Measurements from ENCODE around the gene ARHGAP1. TPM values are rescaled to one million over a fixed set of nuclear protein-coding genes. Genes with fewer than 3 reads are reported as not detected.
A peak's percentile ranks its signal among the peaks of the same experiment; 100 is the strongest.

The ARHGAP1 gene
- total RNA-seq, result 10 to 100 TPM; 40.2 to 50.0 TPM

- Mint-ChIP-seq H3K27me3 (no peaks in the 10 kb centered on the region), H3K36me3 (ENCODE audit: low read depth) (peaks cover 27% of the 10 kb centered on the region), H3K27ac (peak within 1 kb of the TSS; percentile 96), H3K4me3 (peak within 1 kb of the TSS; percentile 82), H3K4me1 (peaks cover 42% of the 10 kb centered on the region), H3K9me3 (ENCODE audit: low read depth) (no peaks in the 10 kb centered on the region)
- peak; percentile 100 for DNase-seq
- intact Hi-C loops (cut with DNase I, micrococcal nuclease), result loop anchor here (1.0 to 2.0 kb wide), 24 partner anchors 29 to 1346 kb away; partner anchors contain the start of genes ATG13 (in 2 of the 2), HARBI1 (in 2 of the 2), ACP2 (in 1 of the 2) and AMBRA1 (in 1 of the 2)
- ChIA-PET POLR2A (interaction anchor here (0.7 to 1.3 kb wide), 8 partner anchors 15 to 548 kb away, joined by 3 to 6 read pairs (median 4); partner anchors contain the start of genes ACP2, AMBRA1, ATG13 and CSTPP1), CTCF (interaction anchor here (0.6 to 1.5 kb wide), 9 partner anchors 9 to 581 kb away, joined by 3 to 6 read pairs (median 3); no protein-coding TSS in a partner anchor)
- peak; percentile 95 for ATAC-seq
These were observed at the start of gene ARHGAP1, which contains the start of gene ZNF408 for GRCh38 chr11:46700241-46701077. Gene ARHGAP1 (minus strand): TSS chr11:46700619. CDS start chr11:46696107, 4,512 bp downstream. Gene ZNF408 (plus strand): TSS chr11:46701031. CDS start chr11:46701048, 17 bp downstream.

GRCh38 chr11:46747150-46747549, 46.7 kb upstream of the ARHGAP1 start:
- ChIA-PET POLR2A (no interaction called here), CTCF (no interaction called here)
- ATAC-seq (no peak), DNase-seq (no peak)
- intact Hi-C loops (cut with DNase I, micrococcal nuclease), result no loop called here
- no peak overlapping the region for H3K27ac Mint-ChIP-seq
- peaks cover 55% of the 10 kb centered on the region for H3K36me3 Mint-ChIP-seq (ENCODE audit: low read depth)
- no peaks in the 10 kb centered on the region for H3K4me1 Mint-ChIP-seq
- H3K9me3 Mint-ChIP-seq (ENCODE audit: low read depth), result no peaks in the 10 kb centered on the region
- H3K27me3 Mint-ChIP-seq, result no peaks in the 10 kb centered on the region
- no peak overlapping the region for H3K4me3 Mint-ChIP-seq

- CTCF ChIA-PET, result interaction anchor here (0.7 kb wide), 1 partner anchor 63 kb away, joined by 3 read pairs; no protein-coding TSS in a partner anchor
- POLR2A ChIA-PET, result no interaction called here
- no peak overlapping the region for H3K4me3 Mint-ChIP-seq
- H3K36me3 Mint-ChIP-seq (ENCODE audit: low read depth), result peaks cover 59% of the 10 kb centered on the region
- H3K4me1 Mint-ChIP-seq, result no peaks in the 10 kb centered on the region
- no peak overlapping the region for H3K27ac Mint-ChIP-seq
- no peak for DNase-seq
- no peaks in the 10 kb centered on the region for H3K9me3 Mint-ChIP-seq (ENCODE audit: low read depth)
- no peaks in the 10 kb centered on the region for H3K27me3 Mint-ChIP-seq
- intact Hi-C loops (cut with DNase I, micrococcal nuclease), result no loop called here
- no peak for ATAC-seq
These were observed 45.6 kb upstream of the ARHGAP1 start for GRCh38 chr11:46745995-46746394.

- no peak for ATAC-seq
- Mint-ChIP-seq H3K27me3 (no peaks in the 10 kb centered on the region), H3K9me3 (ENCODE audit: low read depth) (no peaks in the 10 kb centered on the region), H3K4me3 (no peak overlapping the region), H3K27ac (no peak overlapping the region), H3K4me1 (no peaks in the 10 kb centered on the region), H3K36me3 (ENCODE audit: low read depth) (peaks cover 54% of the 10 kb centered on the region)
- ChIA-PET POLR2A (no interaction called here), CTCF (no interaction called here)
- DNase-seq, result no peak
- intact Hi-C loops (cut with DNase I, micrococcal nuclease), result no loop called here
These were observed 44.9 kb upstream of the ARHGAP1 start for GRCh38 chr11:46745328-46745727.

GRCh38 chr11:46743693-46744339, 43.4 kb upstream of the ARHGAP1 start:
- H3K4me1 Mint-ChIP-seq, result no peaks in the 10 kb centered on the region
- no peaks in the 10 kb centered on the region for H3K27me3 Mint-ChIP-seq
- POLR2A ChIA-PET, result no interaction called here
- intact Hi-C loops (cut with DNase I, micrococcal nuclease), result no loop called here
- ATAC-seq (no peak), DNase-seq (no peak)
- peaks cover 45% of the 10 kb centered on the region for H3K36me3 Mint-ChIP-seq (ENCODE audit: low read depth)
- no peak overlapping the region for H3K4me3 Mint-ChIP-seq
- CTCF ChIA-PET, result no interaction called here
- no peaks in the 10 kb centered on the region for H3K9me3 Mint-ChIP-seq (ENCODE audit: low read depth)
- no peak overlapping the region for H3K27ac Mint-ChIP-seq

GRCh38 chr11:46743043-46743442, 42.6 kb upstream of the ARHGAP1 start:
- DNase-seq (no peak), ATAC-seq (no peak)
- ChIA-PET CTCF (no interaction called here), POLR2A (no interaction called here)
- Mint-ChIP-seq H3K36me3 (ENCODE audit: low read depth) (peaks cover 43% of the 10 kb centered on the region), H3K4me1 (no peaks in the 10 kb centered on the region), H3K4me3 (no peak overlapping the region), H3K27me3 (no peaks in the 10 kb centered on the region), H3K9me3 (ENCODE audit: low read depth) (no peaks in the 10 kb centered on the region), H3K27ac (no peak overlapping the region)
- intact Hi-C loops (cut with DNase I, micrococcal nuclease), result no loop called here

- H3K4me1 Mint-ChIP-seq, result no peaks in the 10 kb centered on the region
- no peak overlapping the region for H3K27ac Mint-ChIP-seq
- intact Hi-C loops (cut with DNase I, micrococcal nuclease), result no loop called here
- DNase-seq (no peak), ATAC-seq (no peak)
- no peaks in the 10 kb centered on the region for H3K9me3 Mint-ChIP-seq (ENCODE audit: low read depth)
- H3K36me3 Mint-ChIP-seq (ENCODE audit: low read depth), result peaks cover 39% of the 10 kb centered on the region
- H3K4me3 Mint-ChIP-seq, result no peak overlapping the region
- no peaks in the 10 kb centered on the region for H3K27me3 Mint-ChIP-seq
- ChIA-PET CTCF (interaction anchor here (0.7 kb wide), 1 partner anchor 48 kb away, joined by 3 read pairs; no protein-coding TSS in a partner anchor), POLR2A (interaction anchor here (0.7 kb wide), 2 partner anchors 201 to 497 kb away, joined by 3 to 4 read pairs; no protein-coding TSS in a partner anchor)
These were observed 41.4 kb upstream of the ARHGAP1 start for GRCh38 chr11:46741600-46742484.

GRCh38 chr11:46738887-46739286, 38.5 kb upstream of the ARHGAP1 start:
- ChIA-PET CTCF (interaction anchor here (0.8 to 0.9 kb wide), 2 partner anchors 14 to 273 kb away, joined by 3 to 4 read pairs; no protein-coding TSS in a partner anchor), POLR2A (no interaction called here)
- H3K27me3 Mint-ChIP-seq, result no peaks in the 10 kb centered on the region
- intact Hi-C loops (cut with DNase I, micrococcal nuclease), result no loop called here
- no peaks in the 10 kb centered on the region for H3K4me1 Mint-ChIP-seq
- H3K36me3 Mint-ChIP-seq (ENCODE audit: low read depth), result peaks cover 27% of the 10 kb centered on the region
- no peak overlapping the region for H3K4me3 Mint-ChIP-seq
- no peaks in the 10 kb centered on the region for H3K9me3 Mint-ChIP-seq (ENCODE audit: low read depth)
- H3K27ac Mint-ChIP-seq, result no peak overlapping the region
- DNase-seq, result no peak
- no peak for ATAC-seq

- CTCF ChIA-PET, result interaction anchor here (0.6 kb wide), 2 partner anchors 20 to 998 kb away, joined by 3 read pairs; no protein-coding TSS in a partner anchor
- no peaks in the 10 kb centered on the region for H3K4me1 Mint-ChIP-seq
- POLR2A ChIA-PET, result no interaction called here
- no peak overlapping the region for H3K4me3 Mint-ChIP-seq
- no peak for ATAC-seq
- peaks cover 18% of the 10 kb centered on the region for H3K36me3 Mint-ChIP-seq (ENCODE audit: low read depth)
- no peaks in the 10 kb centered on the region for H3K27me3 Mint-ChIP-seq
- H3K9me3 Mint-ChIP-seq (ENCODE audit: low read depth), result no peaks in the 10 kb centered on the region
- H3K27ac Mint-ChIP-seq, result no peak overlapping the region
- intact Hi-C loops (cut with DNase I, micrococcal nuclease), result no loop called here
- DNase-seq, result no peak
These were observed 37.3 kb upstream of the ARHGAP1 start for GRCh38 chr11:46737699-46738098.

GRCh38 chr11:46736615-46737014, 36.2 kb upstream of the ARHGAP1 start:
- ChIA-PET CTCF (interaction anchor here (0.7 kb wide), 1 partner anchor 11 kb away, joined by 3 read pairs; no protein-coding TSS in a partner anchor), POLR2A (no interaction called here)
- no peak for ATAC-seq
- Mint-ChIP-seq H3K4me3 (no peak overlapping the region), H3K27me3 (no peaks in the 10 kb centered on the region), H3K27ac (no peak overlapping the region), H3K36me3 (ENCODE audit: low read depth) (peaks cover 7% of the 10 kb centered on the region), H3K9me3 (ENCODE audit: low read depth) (no peaks in the 10 kb centered on the region), H3K4me1 (no peaks in the 10 kb centered on the region)
- DNase-seq, result no peak
- intact Hi-C loops (cut with DNase I, micrococcal nuclease), result no loop called here

GRCh38 chr11:46736146-46736545, 35.7 kb upstream of the ARHGAP1 start:
- H3K9me3 Mint-ChIP-seq (ENCODE audit: low read depth), result no peaks in the 10 kb centered on the region
- DNase-seq (no peak), ATAC-seq (no peak)
- H3K27me3 Mint-ChIP-seq, result no peaks in the 10 kb centered on the region
- no peak overlapping the region for H3K27ac Mint-ChIP-seq
- no peaks in the 10 kb centered on the region for H3K4me1 Mint-ChIP-seq
- ChIA-PET POLR2A (no interaction called here), CTCF (interaction anchor here (0.7 kb wide), 1 partner anchor 11 kb away, joined by 3 read pairs; no protein-coding TSS in a partner anchor)
- no peak overlapping the region for H3K4me3 Mint-ChIP-seq
- intact Hi-C loops (cut with DNase I, micrococcal nuclease), result no loop called here
- H3K36me3 Mint-ChIP-seq (ENCODE audit: low read depth), result peaks cover 3% of the 10 kb centered on the region

All from activated CD4-positive, alpha-beta T cell treated with anti-CD3 and anti-CD28 coated beads for 36 hours (primary cell).